Common myeloid progenitor, CD34-positive (primary cell): ENCODE measurements around the gene PXMP2.

Source experiments
- CTCF ChIA-PET: fragments of 350-600 bp; sonication (Branson Sonifier 250); formaldehyde crosslinking; loops from one replicate; lab custom pipeline; 2021; ENCODE audit warnings: antibody characterized with exemption; lab: Charles Lee
- POLR2A ChIA-PET: fragments of 350-600 bp; sonication (Branson Sonifier 250); formaldehyde crosslinking; loops from one replicate; lab custom pipeline; 2021; ENCODE audit warnings: antibody characterized with exemption; lab: Charles Lee
- DNase-seq, 3 donors: peaks; one replicate each; pipeline versions ENCODE4 v3.0.0 to v3.0.0-alpha.2; 2013
- H3K27ac ChIP-seq, 2 experiments: 1 replicate in 1 of 2; 2 replicates in 1 of 2; pipeline ENCODE4 v1.7.0; 2013; ENCODE audit warnings: inconsistent platforms in 2 of 2, low read length in 2 of 2, mild to moderate bottlenecking in 2 of 2, low read depth in 1 of 2, moderate library complexity in 1 of 2; ENCODE audit not compliant: severe bottlenecking in 2 of 2, insufficient read depth in 1 of 2, poor library complexity in 1 of 2
- H3K27me3 ChIP-seq, 5 experiments: replicated peaks in 2 of 5; 1 replicate in 3 of 5; 2 replicates in 2 of 5; pipeline versions ENCODE4 v1.6.1 to v1.7.0; 2013; ENCODE audit warnings: low read length in 4 of 5, mild to moderate bottlenecking in 2 of 5, moderate library complexity in 2 of 5, inconsistent platforms in 1 of 5; ENCODE audit not compliant: insufficient read depth in 5 of 5, control insufficient read depth in 4 of 5
- H3K36me3 ChIP-seq, 4 experiments: 1 replicate in 2 of 4; 2 replicates in 2 of 4; pipeline versions ENCODE4 v1.6.1 to v1.7.0; 2013; ENCODE audit warnings: low read length in 3 of 4, control low read depth in 1 of 4, mild to moderate bottlenecking in 1 of 4; ENCODE audit not compliant: control insufficient read depth in 4 of 4, insufficient read depth in 4 of 4
- H3K4me1 ChIP-seq, 4 experiments: 1 replicate in 3 of 4; 2 replicates in 1 of 4; pipeline versions ENCODE4 v1.6.1 to v1.7.1; 2013; ENCODE audit warnings: low read length in 3 of 4, mild to moderate bottlenecking in 3 of 4, control low read depth in 1 of 4, inconsistent platforms in 1 of 4, moderate library complexity in 1 of 4; ENCODE audit not compliant: control insufficient read depth in 4 of 4, insufficient read depth in 4 of 4; ENCODE audit errors: control extremely low read depth in 1 of 4
- H3K4me3 ChIP-seq, 7 experiments: 1 replicate in 4 of 7; 2 replicates in 3 of 7; pipeline versions ENCODE4 v1.5.1 to v1.7.0; 2013; ENCODE audit warnings: mild to moderate bottlenecking in 7 of 7, low read length in 6 of 7, moderate library complexity in 6 of 7, inconsistent platforms in 2 of 7, low read depth in 2 of 7, control low read depth in 1 of 7; ENCODE audit not compliant: insufficient read depth in 4 of 7, control insufficient read depth in 1 of 7; ENCODE audit errors: extremely low read depth in 1 of 7
- H3K9me3 ChIP-seq, 5 experiments: 1 replicate in 4 of 5; 2 replicates in 1 of 5; pipeline versions ENCODE4 v1.6.1 to v1.7.1; 2013; ENCODE audit warnings: low read length in 4 of 5, mild to moderate bottlenecking in 2 of 5, inconsistent platforms in 1 of 5, low read depth in 1 of 5, moderate library complexity in 1 of 5; ENCODE audit not compliant: control insufficient read depth in 4 of 5, insufficient read depth in 2 of 5; ENCODE audit errors: control extremely low read depth in 1 of 5
- WGBS: methylation state at CpG from one replicate; pipeline ENCODE4 v1.1.5; 2013; ENCODE audit not compliant: insufficient coverage; 5-methylcytosine and 5-hydroxymethylcytosine counted together

Gene PXMP2

GRCh38 chr12:132668191-132669088 lies 18.9 kb upstream of the PXMP2 start:
- CTCF ChIA-PET = interaction anchor here (1.0 kb wide), 1 partner anchor 11 kb away, joined by 3 read pairs; no protein-coding TSS in a partner anchor
- no peak overlapping the region for H3K27ac ChIP-seq
- no peak overlapping the region for H3K4me3 ChIP-seq
- peaks cover 18 to 84% (median 48%) of the 10 kb centered on the region in 4 experiments for H3K36me3 ChIP-seq
- H3K27me3 ChIP-seq = no peaks in the 10 kb centered on the region
- over 99% methylated on average over 29 of the region's 30 CpGs for WGBS
- DNase-seq = no peak
- no peaks in the 10 kb centered on the region for H3K9me3 ChIP-seq
- H3K4me1 ChIP-seq = peaks cover 2 to 26% (median 19%) of the 10 kb centered on the region in 4 experiments
- POLR2A ChIA-PET = no interaction called here

- WGBS = over 99% methylated on average over 17 of the region's 17 CpGs
- CTCF ChIA-PET = interaction anchor here (1.0 kb wide), 1 partner anchor 12 kb away, joined by 3 read pairs; no protein-coding TSS in a partner anchor
These were observed 18.1 kb upstream of the PXMP2 start for GRCh38 chr12:132669166-132669879.

GRCh38 chr12:132672116-132672515 lies 15.3 kb upstream of the PXMP2 start:
- Histone ChIP-seq H3K4me1 (no peaks in the 10 kb centered on the region), H3K36me3 (peaks cover 28 to 85% (median 63%) of the 10 kb centered on the region in 4 experiments), H3K27ac (no peak overlapping the region), H3K4me3 (no peak overlapping the region), H3K27me3 (no peaks in the 10 kb centered on the region), H3K9me3 (no peaks in the 10 kb centered on the region)
- DNase-seq = no peak
- ChIA-PET CTCF (no interaction called here), POLR2A (no interaction called here)
- WGBS = 91% methylated on average over 15 of the region's 16 CpGs

More at GRCh38 chr12:132669166-132669879, 18.1 kb upstream of the PXMP2 start:
- POLR2A ChIA-PET = no interaction called here
- Histone ChIP-seq H3K27ac (no peak overlapping the region), H3K36me3 (peaks cover 19 to 85% (median 52%) of the 10 kb centered on the region in 4 experiments), H3K9me3 (no peaks in the 10 kb centered on the region), H3K27me3 (no peaks in the 10 kb centered on the region), H3K4me3 (no peak overlapping the region), H3K4me1 (peaks cover 2 to 17% (median 10%) of the 10 kb centered on the region in 4 experiments)
- no peak for DNase-seq

GRCh38 chr12:132672678-132673077 lies 14.7 kb upstream of the PXMP2 start:
- H3K4me3 ChIP-seq = no peak overlapping the region
- no peaks in the 10 kb centered on the region for H3K4me1 ChIP-seq
- WGBS = 98% methylated on average over 12 of the region's 12 CpGs
- DNase-seq = no peak
- POLR2A ChIA-PET = interaction anchor here (0.6 kb wide), 1 partner anchor 14 kb away, joined by 3 read pairs; no protein-coding TSS in a partner anchor
- no peaks in the 10 kb centered on the region for H3K9me3 ChIP-seq
- CTCF ChIA-PET = no interaction called here
- no peak overlapping the region for H3K27ac ChIP-seq
- no peaks in the 10 kb centered on the region for H3K27me3 ChIP-seq
- peaks cover 28 to 85% (median 61%) of the 10 kb centered on the region in 4 experiments for H3K36me3 ChIP-seq

- CTCF ChIA-PET = no interaction called here
- WGBS = 92% methylated on average over 22 of the region's 27 CpGs
- H3K27me3 ChIP-seq = no peaks in the 10 kb centered on the region
- DNase-seq = no peak
- no peak overlapping the region for H3K27ac ChIP-seq
- peaks cover 28 to 84% (median 61%) of the 10 kb centered on the region in 4 experiments for H3K36me3 ChIP-seq
- POLR2A ChIA-PET = interaction anchor here (0.6 kb wide), 1 partner anchor 13 kb away, joined by 3 read pairs; no protein-coding TSS in a partner anchor
- no peak overlapping the region for H3K4me3 ChIP-seq
- H3K9me3 ChIP-seq = no peaks in the 10 kb centered on the region
- no peaks in the 10 kb centered on the region for H3K4me1 ChIP-seq
These were observed 13.9 kb upstream of the PXMP2 start for GRCh38 chr12:132673288-132674179.

- H3K4me1 ChIP-seq = no peaks in the 10 kb centered on the region
- H3K27me3 ChIP-seq = no peaks in the 10 kb centered on the region
- ChIA-PET POLR2A (no interaction called here), CTCF (no interaction called here)
- peaks cover 31 to 84% (median 63%) of the 10 kb centered on the region in 4 experiments for H3K36me3 ChIP-seq
- no peaks in the 10 kb centered on the region for H3K9me3 ChIP-seq
- WGBS = 100% methylated on average over 4 of the region's 5 CpGs
- H3K4me3 ChIP-seq = no peak overlapping the region
- DNase-seq = no peak
- H3K27ac ChIP-seq = peak overlapping the region in 1 of 2 experiments; percentile 21
These were observed 12.8 kb upstream of the PXMP2 start for GRCh38 chr12:132674561-132674960.
